ENCODE data around the gene CPNE6.
"Not testable (repeated sequence)": the region's sequence is repeated elsewhere in the genome, so short reads cannot be mapped to it uniquely, and the experiment has no call there.

CPNE6 gene

DNA sequence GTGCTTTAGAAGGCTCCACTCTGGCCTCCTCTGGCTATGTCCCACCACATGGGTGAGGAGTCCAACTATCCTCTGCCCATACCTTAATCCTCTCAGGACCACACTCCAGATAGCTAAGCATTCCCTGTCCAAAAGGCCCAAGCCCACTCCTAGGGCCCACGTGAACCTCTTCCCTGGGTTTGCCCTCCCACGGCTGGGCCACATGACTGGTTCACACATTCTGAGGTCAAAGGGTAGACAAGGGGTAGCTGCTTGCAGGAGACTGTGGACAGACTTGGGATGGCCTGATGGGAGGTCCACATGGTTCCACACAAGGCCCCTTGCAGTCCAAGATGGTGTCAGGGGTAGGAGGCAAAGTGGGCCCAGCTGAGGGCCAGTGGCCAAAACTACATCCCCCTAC is 16.7 kb downstream of the CPNE6 start:
- DNase-seq: no peak

DNA sequence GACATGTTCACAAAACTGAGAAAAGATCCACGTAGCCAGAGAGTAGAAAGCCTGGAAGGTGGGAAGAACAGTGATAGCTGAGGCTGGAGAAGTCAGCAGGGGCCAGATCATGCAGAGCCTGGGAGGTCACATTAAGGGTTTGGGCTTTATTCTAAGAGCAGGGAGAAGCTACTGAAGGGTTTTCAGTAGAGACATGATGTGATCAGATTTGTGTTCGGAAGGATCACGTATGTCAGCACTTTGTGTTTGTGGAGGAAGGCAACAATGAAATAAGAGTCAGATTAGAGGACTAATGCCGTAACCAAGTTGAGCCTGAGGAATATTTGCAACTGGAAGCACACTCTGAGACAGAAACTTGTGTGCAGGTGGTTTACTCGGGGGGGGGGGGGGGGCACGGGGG is 18.5 kb downstream of the CPNE6 start:
- DNase-seq: no peak

DNA sequence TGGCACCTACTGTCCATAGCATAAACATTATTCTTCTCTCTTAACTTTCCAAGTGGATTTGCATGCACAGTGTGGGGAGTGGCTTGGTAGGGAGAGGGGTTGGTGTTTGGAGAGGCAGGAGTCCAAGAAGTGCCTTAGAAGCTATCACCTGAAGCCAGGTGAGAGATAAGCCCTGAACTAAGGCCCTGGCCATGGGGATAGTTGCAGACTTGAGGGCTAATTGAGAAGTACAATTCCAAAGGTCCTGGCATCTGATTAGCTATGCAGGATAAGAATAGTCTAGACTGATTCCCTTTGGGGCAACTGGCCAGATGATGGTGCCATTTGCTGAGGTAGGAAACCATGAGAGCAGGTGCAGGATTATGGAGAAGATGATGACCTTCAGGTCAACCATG is 20.7 kb downstream of the CPNE6 start:
- DNase-seq: no peak

DNA sequence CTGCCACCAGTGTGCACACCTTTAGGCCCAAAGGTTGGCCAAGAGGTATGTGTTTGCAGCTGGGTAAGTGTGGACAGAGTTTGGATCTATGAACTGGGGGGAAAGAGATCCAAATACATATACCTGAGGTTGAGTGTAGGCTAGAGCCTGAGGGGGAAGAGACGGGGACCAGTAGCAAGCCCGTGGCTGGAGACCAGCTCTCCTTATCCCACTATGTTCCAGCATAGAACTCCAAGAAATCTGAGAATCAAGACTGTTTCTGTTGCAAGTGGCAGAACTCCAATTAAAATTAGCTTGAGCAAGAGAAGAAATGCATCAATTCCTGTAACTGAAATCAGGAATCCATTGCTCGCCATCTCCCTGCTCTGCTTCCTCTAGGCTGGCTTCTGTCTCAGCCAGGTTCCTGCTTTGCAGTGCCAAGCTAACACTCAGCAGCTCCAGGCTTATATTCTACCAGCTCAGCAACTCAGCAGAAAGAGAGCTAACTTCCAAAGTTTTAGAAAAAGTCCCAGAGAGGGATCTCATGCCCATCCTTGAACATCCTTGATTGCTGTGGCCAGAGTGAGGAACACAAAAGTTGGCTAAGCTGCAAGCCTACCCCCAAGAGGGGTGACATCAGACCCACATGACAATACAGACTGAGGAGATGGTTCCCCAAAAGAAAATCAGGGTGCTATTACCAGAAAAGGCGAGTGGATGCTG is 21.3 kb downstream of the CPNE6 start:
- no peak for DNase-seq

DNA sequence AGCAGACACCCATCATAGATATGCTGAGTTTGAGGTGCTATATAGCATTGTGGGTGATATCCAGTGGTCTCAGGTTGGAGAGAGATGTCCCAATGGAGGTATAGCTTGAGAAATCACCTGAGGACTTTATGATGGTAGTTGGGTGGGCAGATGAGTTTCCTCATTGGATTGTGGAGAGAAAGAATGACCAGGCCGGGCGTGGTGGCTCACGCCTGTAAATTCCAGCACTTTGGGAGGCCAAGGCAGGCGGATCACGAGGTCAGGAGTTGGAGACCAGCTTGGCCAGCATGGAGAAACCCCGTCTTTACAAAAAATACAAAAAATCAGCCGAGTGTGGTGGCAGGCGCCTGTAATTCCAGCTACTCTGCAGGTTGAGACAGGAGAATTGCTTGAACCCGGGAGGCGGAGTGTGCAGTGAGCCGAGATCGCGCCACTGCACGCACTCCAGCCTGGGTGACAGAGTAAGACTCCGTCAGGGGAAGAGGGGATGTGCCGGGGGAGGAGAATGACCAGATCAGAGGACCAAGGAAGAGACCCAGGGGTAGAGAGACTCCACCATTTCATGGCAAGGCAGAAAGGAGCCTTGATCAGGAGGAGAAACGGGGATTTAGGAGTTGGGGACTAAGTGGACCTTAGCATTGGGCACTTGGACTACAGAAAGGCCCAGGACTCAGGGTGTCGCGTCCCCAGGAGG is 22.0 kb downstream of the CPNE6 start:
- DNase-seq: peak; percentile 13

DNA sequence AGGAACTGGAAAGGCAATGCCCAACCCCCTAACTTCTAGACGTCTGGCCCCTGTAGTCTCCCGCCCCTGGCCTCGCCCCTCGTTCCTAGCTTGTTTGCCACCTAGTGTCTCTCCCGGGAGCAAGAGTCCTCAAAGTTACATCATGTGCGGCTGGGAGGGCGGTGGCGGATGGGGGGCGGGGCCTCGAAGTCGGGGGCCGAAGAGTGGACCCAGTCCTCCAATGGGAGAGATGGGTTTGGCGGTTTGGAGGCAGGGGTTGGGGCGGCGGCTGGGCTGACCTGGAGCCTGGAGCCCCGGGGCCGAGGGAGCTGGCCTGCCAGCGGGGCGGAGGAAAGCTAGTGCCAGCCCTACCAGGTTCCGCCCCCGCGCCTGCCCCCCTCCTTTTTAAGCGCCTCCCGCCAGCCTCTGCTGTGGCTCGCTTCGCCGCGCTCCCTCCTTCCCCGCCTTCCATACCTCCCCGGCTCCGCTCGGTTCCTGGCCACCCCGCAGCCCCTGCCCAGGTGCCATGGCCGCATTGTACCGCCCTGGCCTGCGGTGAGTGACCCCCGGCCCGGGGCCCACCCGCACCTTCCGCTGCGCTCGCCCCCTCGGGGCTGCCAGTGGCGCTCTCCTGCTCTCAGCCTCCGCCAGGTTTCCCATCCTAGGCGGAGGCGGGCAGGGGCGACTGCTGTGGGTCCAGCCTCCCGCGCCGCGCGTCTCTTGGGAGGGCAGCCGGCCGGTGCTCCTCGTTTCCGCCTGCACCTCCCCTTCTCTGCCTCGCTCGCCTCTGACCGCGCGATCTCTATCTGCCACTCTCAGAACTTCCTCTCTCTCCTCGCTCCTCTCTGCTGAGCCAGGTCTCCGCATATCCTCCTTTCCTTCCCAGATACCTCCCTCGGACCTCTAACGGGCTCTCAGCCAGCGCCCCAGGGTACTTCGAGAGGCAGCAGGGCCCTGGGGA is 22.8 kb downstream of the CPNE6 start, which contains the start of gene PCK2:
PCK2 (plus strand) TSS at position 411 of the 940 bp plus-strand sequence; CDS start at position 506, 95 bp downstream.
- peak; percentile 83 for DNase-seq

DNA sequence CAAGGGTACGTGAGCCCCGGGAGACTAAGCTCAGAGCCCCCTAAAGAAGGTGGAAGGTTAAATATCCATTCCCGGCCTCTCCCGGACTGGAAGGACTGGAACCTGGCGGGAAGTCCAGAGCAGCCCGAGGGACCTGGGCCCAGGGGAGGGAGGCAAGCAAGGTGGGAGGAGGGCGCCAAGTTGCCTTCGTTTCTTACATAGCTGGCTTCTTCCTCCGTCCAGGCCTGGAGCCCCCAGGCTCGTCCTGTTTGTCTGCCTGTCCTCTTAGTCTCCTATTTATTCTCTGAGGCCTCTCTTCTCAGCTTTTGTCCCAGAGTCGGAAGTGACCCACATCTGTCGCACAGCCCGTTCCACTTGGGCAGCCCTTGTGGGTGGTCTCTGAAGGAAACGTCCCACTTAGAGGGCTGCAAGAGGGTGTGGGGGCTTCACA is 23.5 kb downstream of the CPNE6 start:
- peak; percentile 10 for DNase-seq

DNA sequence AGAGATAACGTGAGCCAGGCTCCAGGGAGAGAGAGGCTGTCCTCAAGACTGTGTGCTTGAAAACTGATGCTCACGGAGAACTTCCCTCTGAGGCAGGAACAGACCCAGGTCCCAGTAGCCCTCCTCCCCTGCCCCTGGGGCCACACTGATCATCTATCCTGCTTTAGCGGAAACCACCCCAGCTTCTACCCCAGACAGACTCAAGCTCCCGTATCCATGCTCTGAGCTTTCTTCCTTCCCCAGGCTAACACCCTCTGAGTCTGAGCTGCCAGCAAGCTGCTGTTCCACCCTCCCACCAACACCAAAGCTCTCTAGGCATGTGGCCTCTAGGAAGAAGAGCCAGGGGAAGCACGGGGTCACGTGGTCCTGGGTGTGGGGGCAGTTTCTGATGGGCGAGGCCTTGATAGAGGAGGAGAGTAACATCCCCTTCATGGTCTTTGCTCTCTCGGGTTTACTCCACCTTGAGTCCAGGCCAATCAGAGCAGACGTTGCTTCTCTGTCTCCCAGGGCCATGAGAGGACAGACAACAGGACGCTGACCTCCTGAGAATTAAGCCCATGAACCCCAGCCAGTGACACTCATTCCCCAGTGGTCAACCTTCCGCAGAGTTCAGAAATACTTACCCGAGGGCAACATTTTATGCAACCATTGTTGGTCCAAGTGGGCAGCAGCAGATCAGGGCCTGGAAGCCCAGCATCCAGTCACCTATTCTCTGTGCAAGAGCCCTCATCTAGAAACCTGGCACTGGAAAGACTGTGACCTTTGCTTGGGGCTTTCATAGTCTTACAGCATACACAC is 24.1 kb downstream of the CPNE6 start:
- DNase-seq: peak; percentile 29

DNA sequence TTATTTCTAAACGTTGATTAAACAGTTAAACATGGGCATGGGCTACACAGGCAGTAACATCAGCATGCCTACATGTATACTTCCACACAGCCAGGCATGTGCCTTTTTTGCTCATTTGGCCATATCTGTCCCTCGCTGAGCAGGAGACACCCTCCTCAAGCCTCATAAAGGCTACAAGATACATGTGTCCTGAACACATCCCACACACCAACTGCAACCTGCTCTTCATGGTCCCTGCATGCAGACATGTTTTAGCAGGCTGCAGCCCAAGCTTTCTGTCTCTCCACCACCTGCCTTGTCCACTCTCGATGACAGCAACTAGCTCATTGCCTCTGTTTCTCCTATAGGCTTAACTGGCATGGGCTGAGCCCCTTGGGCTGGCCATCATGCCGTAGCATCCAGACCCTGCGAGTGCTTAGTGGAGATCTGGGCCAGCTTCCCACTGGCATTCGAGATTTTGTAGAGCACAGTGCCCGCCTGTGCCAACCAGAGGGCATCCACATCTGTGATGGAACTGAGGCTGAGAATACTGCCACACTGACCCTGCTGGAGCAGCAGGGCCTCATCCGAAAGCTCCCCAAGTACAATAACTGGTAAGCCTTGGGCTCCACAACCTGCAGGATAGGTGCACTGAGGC is 25.3 kb downstream of the CPNE6 start:
- DNase-seq: no peak

DNA sequence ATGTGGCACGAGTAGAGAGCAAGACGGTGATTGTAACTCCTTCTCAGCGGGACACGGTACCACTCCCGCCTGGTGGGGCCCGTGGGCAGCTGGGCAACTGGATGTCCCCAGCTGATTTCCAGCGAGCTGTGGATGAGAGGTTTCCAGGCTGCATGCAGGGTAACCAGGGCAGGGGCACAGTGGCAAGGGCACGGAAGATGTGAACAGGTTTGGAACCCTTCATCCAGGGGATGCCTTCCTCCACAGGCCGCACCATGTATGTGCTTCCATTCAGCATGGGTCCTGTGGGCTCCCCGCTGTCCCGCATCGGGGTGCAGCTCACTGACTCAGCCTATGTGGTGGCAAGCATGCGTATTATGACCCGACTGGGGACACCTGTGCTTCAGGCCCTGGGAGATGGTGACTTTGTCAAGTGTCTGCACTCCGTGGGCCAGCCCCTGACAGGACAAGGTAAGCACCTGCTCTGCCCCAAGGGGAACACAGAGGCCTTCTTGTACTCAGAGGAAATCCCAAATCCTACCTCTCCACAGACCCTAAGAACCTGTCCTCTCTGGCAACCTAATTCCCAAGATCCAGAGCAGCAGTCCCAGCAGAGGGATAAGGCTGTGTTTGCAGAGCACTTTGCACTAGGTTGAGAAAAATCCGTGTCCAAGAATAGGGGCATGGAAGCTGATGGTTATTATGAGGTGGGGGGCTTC is 27.0 kb downstream of the CPNE6 start:
- no peak for DNase-seq

DNA sequence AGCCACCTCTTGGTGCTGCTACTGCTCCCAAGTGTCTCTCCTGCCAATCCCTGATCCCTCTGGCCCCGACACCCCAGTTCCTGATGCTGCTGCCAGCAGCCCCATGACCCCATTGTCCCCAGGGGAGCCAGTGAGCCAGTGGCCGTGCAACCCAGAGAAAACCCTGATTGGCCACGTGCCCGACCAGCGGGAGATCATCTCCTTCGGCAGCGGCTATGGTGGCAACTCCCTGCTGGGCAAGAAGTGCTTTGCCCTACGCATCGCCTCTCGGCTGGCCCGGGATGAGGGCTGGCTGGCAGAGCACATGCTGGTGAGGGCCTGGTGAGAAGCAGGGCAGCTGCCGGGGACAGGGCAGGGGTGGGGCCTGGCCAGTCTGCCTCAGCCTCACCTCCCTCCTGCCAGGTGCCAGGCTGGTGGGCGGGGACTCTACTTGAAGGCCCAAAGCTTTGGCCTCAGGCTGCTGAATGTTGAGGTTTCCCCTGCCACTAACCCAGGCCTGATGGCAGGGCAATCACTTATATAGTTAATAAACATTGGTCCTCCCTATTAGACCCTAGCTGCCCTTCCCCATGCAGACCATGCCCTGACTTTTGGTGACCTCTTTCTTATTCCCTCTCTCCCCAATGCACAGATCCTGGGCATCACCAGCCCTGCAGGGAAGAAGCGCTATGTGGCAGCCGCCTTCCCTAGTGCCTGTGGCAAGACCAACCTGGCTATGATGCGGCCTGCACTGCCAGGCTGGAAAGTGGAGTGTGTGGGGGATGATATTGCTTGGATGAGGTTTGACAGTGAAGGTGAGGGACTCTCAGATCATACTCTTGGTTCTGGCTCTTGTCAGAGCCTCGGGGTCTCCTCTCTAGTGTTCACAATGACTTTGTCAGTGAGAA is 27.8 kb downstream of the CPNE6 start:
- no peak for DNase-seq

DNA sequence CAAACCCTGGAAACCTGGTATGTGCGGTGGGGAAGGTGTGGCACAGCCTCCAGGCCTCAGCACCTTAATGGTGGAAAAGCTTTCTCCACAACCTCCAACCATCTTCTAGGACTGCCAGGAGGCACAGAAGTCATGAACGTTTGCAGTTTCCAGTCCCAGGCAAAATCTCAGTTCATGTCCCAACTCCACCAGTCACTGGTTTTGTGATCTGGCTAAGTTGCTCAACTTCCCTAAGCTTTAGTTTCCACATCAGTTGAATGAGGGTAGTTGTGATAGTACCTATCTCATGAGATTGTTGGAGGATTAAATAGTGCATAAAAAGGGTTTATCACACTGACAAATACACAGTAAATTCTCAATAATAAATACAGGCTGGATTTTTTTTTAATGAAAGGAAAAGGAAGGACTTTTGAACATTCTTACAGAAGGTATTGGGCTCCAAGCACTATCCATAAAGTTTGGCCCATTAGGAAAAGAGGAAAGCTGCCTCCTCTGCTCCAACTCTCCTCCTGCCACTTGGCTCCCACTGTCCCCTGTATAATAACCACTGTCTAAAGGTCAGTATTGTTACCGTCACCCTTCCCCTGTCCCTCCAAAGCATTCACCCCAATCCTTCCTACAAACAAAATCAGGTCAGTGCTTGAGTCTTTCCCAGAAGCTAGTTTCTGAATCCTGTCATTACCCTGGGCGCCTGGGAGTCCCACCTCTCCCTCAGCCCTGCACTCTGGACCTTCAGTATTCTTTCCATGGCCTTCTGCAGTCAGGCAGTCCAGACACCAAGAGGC is 29.0 kb downstream of the CPNE6 start:
- no peak for DNase-seq

DNA sequence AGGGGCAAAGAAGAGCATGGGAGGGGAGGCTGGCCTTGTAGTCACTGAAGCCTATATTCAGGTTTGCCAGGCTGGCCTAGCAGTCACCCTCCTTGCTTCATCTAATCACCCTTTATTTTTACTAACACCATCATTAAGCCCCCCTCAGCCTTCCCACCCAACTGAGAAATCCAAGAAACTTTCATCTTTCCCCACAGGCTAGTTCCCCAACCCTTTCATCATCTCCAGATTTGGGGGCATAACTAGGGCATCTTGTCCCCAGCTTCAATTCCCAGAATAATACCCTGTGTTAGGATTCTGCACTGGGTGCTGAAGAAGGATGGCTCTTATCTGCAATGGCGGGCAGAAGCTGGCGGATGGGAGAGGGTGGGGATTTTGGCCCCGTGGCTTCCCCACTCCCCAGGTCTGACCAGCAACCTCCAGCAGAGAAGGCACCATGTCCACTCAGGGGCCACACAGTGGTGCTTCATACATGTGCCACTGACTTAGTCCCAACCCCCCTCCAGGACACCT is 29.7 kb downstream of the CPNE6 start:
- no peak for DNase-seq

DNA sequence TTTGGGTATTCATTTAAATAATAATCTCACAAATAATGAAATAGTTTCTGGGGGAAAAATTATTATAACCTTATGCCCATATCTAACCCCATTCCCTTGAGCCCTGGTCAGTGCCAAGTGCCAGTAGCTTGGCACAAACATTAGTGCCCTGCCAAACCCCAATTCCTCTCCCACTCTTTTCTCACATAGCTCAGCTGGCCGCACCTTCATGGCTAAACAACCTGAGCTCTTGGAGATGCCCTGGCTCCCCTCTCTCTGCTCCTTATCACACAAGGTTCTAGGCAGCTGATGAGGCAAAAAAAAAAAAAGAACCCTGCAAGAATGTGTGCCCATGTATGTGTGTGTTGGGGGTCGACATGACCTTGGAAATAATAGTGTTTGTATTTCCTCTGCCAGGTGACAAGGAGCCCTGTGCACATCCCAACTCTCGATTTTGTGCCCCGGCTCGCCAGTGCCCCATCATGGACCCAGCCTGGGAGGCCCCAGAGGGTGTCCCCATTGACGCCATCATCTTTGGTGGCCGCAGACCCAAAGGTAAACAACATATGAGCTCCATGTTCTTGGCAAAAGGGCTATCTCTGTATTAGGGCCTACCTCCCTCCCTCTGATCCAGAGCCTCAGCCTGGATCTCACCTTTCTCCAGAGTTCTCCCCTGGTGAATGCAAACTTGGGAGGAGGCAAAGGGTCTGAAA is 31.1 kb downstream of the CPNE6 start:
- DNase-seq: no peak

DNA sequence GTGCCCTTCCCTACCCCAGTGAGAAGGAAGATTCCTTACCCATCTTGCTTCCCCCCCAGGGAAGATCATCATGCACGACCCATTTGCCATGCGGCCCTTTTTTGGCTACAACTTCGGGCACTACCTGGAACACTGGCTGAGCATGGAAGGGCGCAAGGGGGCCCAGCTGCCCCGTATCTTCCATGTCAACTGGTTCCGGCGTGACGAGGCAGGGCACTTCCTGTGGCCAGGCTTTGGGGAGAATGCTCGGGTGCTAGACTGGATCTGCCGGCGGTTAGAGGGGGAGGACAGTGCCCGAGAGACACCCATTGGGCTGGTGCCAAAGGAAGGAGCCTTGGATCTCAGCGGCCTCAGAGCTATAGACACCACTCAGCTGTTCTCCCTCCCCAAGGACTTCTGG is 32.1 kb downstream of the CPNE6 start:
- DNase-seq: no peak

DNA sequence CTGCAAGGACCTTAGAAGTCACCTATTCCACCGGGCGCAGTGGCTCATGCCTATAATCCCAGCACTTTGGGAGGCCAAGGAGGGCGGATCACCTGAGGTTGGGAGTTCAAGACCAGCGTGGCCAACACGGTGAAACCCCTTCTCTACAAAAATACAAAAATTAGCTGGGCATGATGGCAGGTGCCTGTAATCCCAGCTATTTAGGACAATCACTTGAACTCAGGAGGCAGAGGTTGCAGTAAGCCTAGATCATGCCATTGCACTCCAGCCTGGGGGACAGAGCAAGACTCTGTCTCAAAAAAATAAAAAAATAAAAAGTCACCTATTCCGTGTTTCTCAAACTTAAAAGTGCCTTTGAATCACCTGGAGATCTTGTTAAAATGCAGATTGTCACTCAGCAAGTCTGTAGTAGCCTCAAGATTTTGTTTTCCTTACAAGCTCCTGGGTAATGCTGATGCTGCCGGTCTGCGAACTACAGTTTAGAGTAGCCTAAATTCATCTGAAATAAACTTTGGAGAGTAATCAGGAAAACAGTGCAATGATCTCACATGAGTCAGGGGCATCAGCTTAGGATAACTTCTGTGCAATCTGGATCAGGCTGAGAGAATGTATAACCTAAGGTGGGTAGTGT is 34.4 kb downstream of the CPNE6 start:
- not testable (repeated sequence) for DNase-seq

DNA sequence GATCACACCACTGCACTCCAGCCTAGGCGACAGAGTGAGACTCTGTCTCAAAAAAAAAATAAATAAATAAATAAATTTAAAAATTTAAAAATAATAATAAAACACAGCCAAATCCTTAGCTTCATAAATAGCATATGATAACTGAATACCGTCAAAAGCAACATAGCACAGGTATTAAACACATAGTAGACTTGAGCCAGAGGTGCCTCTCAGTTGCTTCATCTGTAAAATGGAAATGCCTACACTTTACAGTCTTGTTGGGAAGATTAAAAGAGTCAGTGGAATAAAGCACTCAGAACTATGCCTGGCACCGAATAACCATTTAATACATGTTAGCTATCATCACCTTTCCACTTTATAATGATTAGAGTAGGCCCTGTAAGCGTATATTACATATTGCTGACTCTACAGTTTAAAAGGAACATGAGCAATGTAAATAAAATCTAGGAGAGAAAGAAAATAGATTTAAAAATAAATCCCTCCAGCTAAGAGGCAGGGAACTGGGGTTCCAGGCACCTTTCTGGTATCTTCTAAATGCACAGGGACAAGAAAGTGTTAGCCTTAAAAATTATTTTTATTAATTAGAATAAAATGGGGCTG is 35.4 kb downstream of the CPNE6 start:
- DNase-seq: no peak
